Adrenal gland (tissue), 12 donors: Measurements from ENCODE around the gene NMNAT1. TPM values are rescaled to one million over a fixed set of nuclear protein-coding genes. Genes with fewer than 3 reads are reported as not detected.

Source experiments
- DNase-seq, 7 donors: peaks; one replicate each; pipeline ENCODE4 v3.0.0-alpha.2; 2019 to 2020
- H3K27ac ChIP-seq, 5 donors: fragments of 200-600 bp; sonication (generic) in 4 of 5; 1 replicate in 3 of 5; 2 replicates in 2 of 5; pipeline versions ENCODE4 v1.5.1 to v1.8.0; 2016 to 2020; ENCODE audit warnings: mild to moderate bottlenecking in 1 of 5
- H3K27me3 ChIP-seq: fragments of 200-600 bp; 2 replicates; pipeline ENCODE4 v1.8.0; 2021
- H3K36me3 ChIP-seq, 2 donors: fragments of 200-600 bp; replicated peaks in 1 of 2; 1 replicate in 1 of 2; 2 replicates in 1 of 2; pipeline versions ENCODE4 v1.5.1 to v1.8.0; 2018 to 2022
- H3K4me1 ChIP-seq, 2 donors: fragments of 200-600 bp; replicated peaks in 1 of 2; 1 replicate in 1 of 2; 2 replicates in 1 of 2; pipeline versions ENCODE4 v1.5.1 to v1.8.0; 2018 to 2021
- H3K4me3 ChIP-seq, 4 donors: fragments of 200-600 bp; sonication (generic) in 3 of 4; one replicate each; pipeline ENCODE4 v1.5.1; 2016 to 2018
- H3K9me3 ChIP-seq, 3 donors: fragments of 200-600 bp; sonication (generic) in 1 of 3; replicated peaks in 1 of 3; 1 replicate in 2 of 3; 2 replicates in 1 of 3; pipeline versions ENCODE4 v1.5.1 to v1.8.0; 2016 to 2021
- POLR2A ChIP-seq, 2 donors: fragments of 450-650 bp; IDR thresholded peaks; one replicate each; pipeline ENCODE4 v1.6.1; 2017; ENCODE audit warnings: antibody characterized with exemption in 2 of 2, mild to moderate bottlenecking in 2 of 2, moderate library complexity in 1 of 2
- WGBS, 4 donors: extraction: QIAGEN DNeasy Blood & Tissue Kit in 2 of 4; methylation state at CpG; one replicate each; pipeline versions ENCODE4 v1.1.5 to v1.1.7; 2013 to 2017; 5-methylcytosine and 5-hydroxymethylcytosine counted together
- intact Hi-C, 2 donors: fragments of 100-400 bp; cut with DNase I; formaldehyde crosslinking; loops; one replicate each; pipeline versions ENCODE4 v1.14.1 to v1.15.0; 2022 to 2023
- polyA plus RNA-seq, 3 donors: library from polyadenylated mRNA; stranded (reverse); fragments of 200-250 nt in 2 of 3; fragments of 350-450 nt in 1 of 3; fragmentation: Illumina TruSeq in 1 of 3; extraction: RNeasy Lipid Tissue Mini Kit (QIAGEN cat#74804) in 1 of 3; gene quantifications; one replicate each; pipeline ENCODE4 v1.2.3, GENCODE V29; 2013 to 2014
- total RNA-seq, 9 donors: library from RNA; depleted of rRNA in 4 of 9; stranded (reverse); fragments of >200 nt in 4 of 9; fragments of 120-200 nt in 1 of 9; fragmentation: NEBNext Ultra II Directional in 1 of 9; extraction: Animal tissue kit (Norgen Biotek cat#: 25700) in 1 of 9; gene quantifications; one replicate each; pipeline versions ENCODE4 v1.1.0 to v1.2.4, GENCODE V29; 2013 to 2023
- TF ChIP-seq, protein P1 (sequence below), 6 experiments: fragments of 450-650 bp in 4 of 6; fragments of 200-600 bp in 2 of 6; sonication (generic) in 1 of 6; IDR thresholded peaks; 1 replicate in 5 of 6; 2 replicates in 1 of 6; pipeline versions ENCODE4 v1.5.1 to v1.8.0; 2016 to 2021; ENCODE audit warnings: antibody characterized with exemption in 6 of 6, mild to moderate bottlenecking in 2 of 6, moderate library complexity in 1 of 6
- donor health status: healthy with polysubstance abuse.
- donor health status: Bipolar disorder and iron deficiency.
- donor health status: DM: yes; HTN: yes; CAD: no.
- donor health status: DM: no; HTN: no; CAD: no.
- donor health status: DM: no; HTN: no; CAD: no.
- donor health status: DM: yes; HTN: yes; CAD: no.

The NMNAT1 gene
- total and polyA plus RNA-seq, 12 donors = 5.6 to 27.1 (median 11.7) TPM

DNA sequence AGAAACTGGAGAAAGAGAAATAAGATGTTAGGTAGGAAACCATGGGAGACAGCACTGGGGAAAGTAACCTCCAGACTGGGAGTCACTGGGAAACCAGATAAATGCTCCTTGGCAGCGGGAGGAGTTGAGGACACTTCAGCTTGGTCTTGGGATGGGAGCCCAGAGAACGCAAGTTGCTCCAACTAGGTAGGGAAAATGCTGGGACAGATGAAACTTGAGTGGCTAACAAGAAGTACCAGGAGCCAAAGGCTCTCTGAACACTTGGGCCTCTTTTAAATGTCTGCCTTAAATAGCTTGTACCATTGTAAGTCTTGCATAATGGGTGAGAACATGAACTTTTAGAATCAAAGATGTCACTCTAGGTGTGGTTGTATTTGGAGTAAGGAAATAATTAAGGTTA, 3.0 kb downstream of the NMNAT1 start:
- H3K27ac ChIP-seq = no peak overlapping the region
- peaks cover 10 to 30% of the 10 kb centered on the region in 2 donors for H3K4me1 ChIP-seq
- no peaks in the 10 kb centered on the region for H3K27me3 ChIP-seq
- no peak overlapping the region for H3K4me3 ChIP-seq
- 95 to 100% (median 99%) methylated on average over 2 of the region's 2 CpGs for WGBS, 4 donors
- no peak for TF ChIP-seq POLR2A (IDR thresholded peaks at IDR 0.05)
- TF ChIP-seq, protein P1, sequence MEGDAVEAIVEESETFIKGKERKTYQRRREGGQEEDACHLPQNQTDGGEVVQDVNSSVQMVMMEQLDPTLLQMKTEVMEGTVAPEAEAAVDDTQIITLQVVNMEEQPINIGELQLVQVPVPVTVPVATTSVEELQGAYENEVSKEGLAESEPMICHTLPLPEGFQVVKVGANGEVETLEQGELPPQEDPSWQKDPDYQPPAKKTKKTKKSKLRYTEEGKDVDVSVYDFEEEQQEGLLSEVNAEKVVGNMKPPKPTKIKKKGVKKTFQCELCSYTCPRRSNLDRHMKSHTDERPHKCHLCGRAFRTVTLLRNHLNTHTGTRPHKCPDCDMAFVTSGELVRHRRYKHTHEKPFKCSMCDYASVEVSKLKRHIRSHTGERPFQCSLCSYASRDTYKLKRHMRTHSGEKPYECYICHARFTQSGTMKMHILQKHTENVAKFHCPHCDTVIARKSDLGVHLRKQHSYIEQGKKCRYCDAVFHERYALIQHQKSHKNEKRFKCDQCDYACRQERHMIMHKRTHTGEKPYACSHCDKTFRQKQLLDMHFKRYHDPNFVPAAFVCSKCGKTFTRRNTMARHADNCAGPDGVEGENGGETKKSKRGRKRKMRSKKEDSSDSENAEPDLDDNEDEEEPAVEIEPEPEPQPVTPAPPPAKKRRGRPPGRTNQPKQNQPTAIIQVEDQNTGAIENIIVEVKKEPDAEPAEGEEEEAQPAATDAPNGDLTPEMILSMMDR (IDR thresholded peaks at IDR 0.05) = no peak
- no peaks in the 10 kb centered on the region for H3K9me3 ChIP-seq
- no peak for DNase-seq
- intact Hi-C loops = loop anchor here (10.0 kb wide), 1 partner anchor 72 kb away; no protein-coding TSS in a partner anchor
- H3K36me3 ChIP-seq = peaks cover 0 to 7% of the 10 kb centered on the region in 2 donors

- TF ChIP-seq, protein P1 (IDR thresholded peaks at IDR 0.05) = no peak
- no peak for TF ChIP-seq POLR2A (IDR thresholded peaks at IDR 0.05)
- no peak overlapping the region for H3K27ac ChIP-seq
- WGBS, 4 donors = 88 to 94% (median 91%) methylated on average over 8 of the region's 8 CpGs
- DNase-seq = no peak
- intact Hi-C loops = no loop called here
- H3K9me3 ChIP-seq = no peaks in the 10 kb centered on the region
- no peaks in the 10 kb centered on the region for H3K36me3 ChIP-seq
- H3K27me3 ChIP-seq = no peaks in the 10 kb centered on the region
- H3K4me3 ChIP-seq = no peak overlapping the region
- peaks cover 0 to 7% of the 10 kb centered on the region in 2 donors for H3K4me1 ChIP-seq
Measured at GRCh38 chr1:9957726-9958125, 14.5 kb downstream of the NMNAT1 start.

- 63 to 72% (median 69%) methylated on average over 4 of the region's 4 CpGs for WGBS, 4 donors
- Histone ChIP-seq H3K27me3 (no peaks in the 10 kb centered on the region), H3K4me1 (peaks cover 0 to 7% of the 10 kb centered on the region in 2 donors), H3K4me3 (no peak overlapping the region), H3K36me3 (no peaks in the 10 kb centered on the region), H3K9me3 (no peaks in the 10 kb centered on the region), H3K27ac (no peak overlapping the region)
- DNase-seq = peak in 2 of 7 donors; percentile 29 to 30
- TF ChIP-seq, protein P1 (IDR thresholded peaks at IDR 0.05) = no peak
- no peak for TF ChIP-seq POLR2A (IDR thresholded peaks at IDR 0.05)
- intact Hi-C loops = no loop called here
Measured at GRCh38 chr1:9960011-9960410, 16.7 kb downstream of the NMNAT1 start.

DNA sequence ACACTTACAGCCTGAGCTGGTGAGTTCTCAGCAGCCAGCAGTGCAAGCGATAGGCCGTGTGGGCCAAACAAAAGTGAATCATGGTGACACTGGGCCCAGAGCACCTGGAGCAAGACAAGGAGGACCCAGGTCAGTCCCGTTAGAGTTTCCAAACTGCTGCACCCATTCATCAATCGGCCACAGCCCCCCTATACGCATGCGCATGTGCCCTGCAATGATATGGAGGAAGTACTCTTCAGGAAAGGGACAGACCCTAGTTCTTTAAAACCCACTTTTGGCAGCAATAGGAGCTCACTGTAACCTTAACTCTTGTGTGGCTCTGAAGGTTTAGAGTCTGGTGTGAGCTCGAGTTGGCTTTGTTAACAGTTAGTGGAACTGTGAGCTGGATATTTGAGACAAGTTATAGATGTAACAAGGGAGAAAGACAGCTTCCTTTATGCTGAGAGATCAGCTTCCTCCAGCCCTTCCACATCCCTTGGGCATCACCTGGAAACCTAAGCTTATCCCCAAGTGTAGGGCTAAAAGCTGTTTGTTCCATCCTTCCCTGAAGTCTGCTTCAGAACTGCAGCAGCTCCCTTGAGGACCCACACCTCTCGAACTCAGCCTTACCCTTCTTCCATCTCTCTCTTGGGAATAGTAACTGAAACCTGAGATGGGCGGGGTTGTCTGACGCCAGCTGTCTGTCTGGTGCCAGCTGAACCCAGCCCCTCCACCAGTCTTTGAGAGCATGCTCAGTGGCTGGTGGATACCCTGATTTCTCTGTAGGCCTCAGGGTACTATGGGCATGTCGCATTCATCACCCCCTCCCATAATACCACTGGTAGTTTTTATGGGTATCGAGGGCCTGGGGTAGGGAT, 17.7 kb downstream of the NMNAT1 start:
- no peak for TF ChIP-seq POLR2A (IDR thresholded peaks at IDR 0.05)
- TF ChIP-seq, protein P1 (IDR thresholded peaks at IDR 0.05) = no peak
- H3K27me3 ChIP-seq = no peaks in the 10 kb centered on the region
- intact Hi-C loops = no loop called here
- no peaks in the 10 kb centered on the region for H3K9me3 ChIP-seq
- WGBS, 4 donors = 82 to 86% (median 85%) methylated on average over 11 to 12 of the region's 12 CpGs
- no peak overlapping the region for H3K27ac ChIP-seq
- no peak for DNase-seq
- H3K4me1 ChIP-seq = peaks cover 0 to 7% of the 10 kb centered on the region in 2 donors
- no peaks in the 10 kb centered on the region for H3K36me3 ChIP-seq
- no peak overlapping the region for H3K4me3 ChIP-seq
